ENCODE results near the gene SULT2B1.
"Not testable (repeated sequence)": the region's sequence is repeated elsewhere in the genome, so short reads cannot be mapped to it uniquely, and the experiment has no call there.

The SULT2B1 gene

GRCh38 chr19:48628486-48629296, 76.7 kb downstream of the SULT2B1 start:
- no peak for DNase-seq (ENCODE audit: insufficient read length)
- no peak for FAIRE-seq
- TF ChIP-seq POLR2AphosphoS5 (IDR thresholded peaks at IDR 0.05; ENCODE audit: low read depth, low read length) (no peak), TAF1 (IDR thresholded peaks at IDR 0.05; ENCODE audit: borderline replicate concordance, low read depth, low read length) (no peak), POLR2A (IDR thresholded peaks at IDR 0.05; ENCODE audit: low read depth, low read length) (no peak)

GRCh38 chr19:48629297-48629598, 77.3 kb downstream of the SULT2B1 start:
- no peak for DNase-seq (ENCODE audit: insufficient read length)
- TF ChIP-seq TAF1 (IDR thresholded peaks at IDR 0.05; ENCODE audit: borderline replicate concordance, low read depth, low read length) (no peak), POLR2AphosphoS5 (IDR thresholded peaks at IDR 0.05; ENCODE audit: low read depth, low read length) (no peak), POLR2A (IDR thresholded peaks at IDR 0.05; ENCODE audit: low read depth, low read length) (no peak)
- FAIRE-seq: no peak

- TF ChIP-seq POLR2AphosphoS5 (IDR thresholded peaks at IDR 0.05; ENCODE audit: low read depth, low read length) (no peak), TAF1 (IDR thresholded peaks at IDR 0.05; ENCODE audit: borderline replicate concordance, low read depth, low read length) (no peak), POLR2A (IDR thresholded peaks at IDR 0.05; ENCODE audit: low read depth, low read length) (no peak; the same call in 1 of the 2 replicates)
- DNase-seq (ENCODE audit: insufficient read length): no peak
- FAIRE-seq: peak; percentile 5
These were observed 77.8 kb downstream of the SULT2B1 start for GRCh38 chr19:48629599-48630295.

GRCh38 chr19:48630296-48631063, 78.5 kb downstream of the SULT2B1 start:
- no peak for TF ChIP-seq POLR2AphosphoS5 (IDR thresholded peaks at IDR 0.05; ENCODE audit: low read depth, low read length)
- TF ChIP-seq POLR2A (IDR thresholded peaks at IDR 0.05; ENCODE audit: low read depth, low read length): no peak; the same call in 1 of the 2 replicates
- no peak for TF ChIP-seq TAF1 (IDR thresholded peaks at IDR 0.05; ENCODE audit: borderline replicate concordance, low read depth, low read length)
- DNase-seq (ENCODE audit: insufficient read length) (no peak), FAIRE-seq (no peak)

- TF ChIP-seq POLR2A (IDR thresholded peaks at IDR 0.05; ENCODE audit: low read depth, low read length) (no peak), POLR2AphosphoS5 (IDR thresholded peaks at IDR 0.05; ENCODE audit: low read depth, low read length) (no peak), TAF1 (IDR thresholded peaks at IDR 0.05; ENCODE audit: borderline replicate concordance, low read depth, low read length) (no peak)
- DNase-seq (ENCODE audit: insufficient read length): no peak
- no peak for FAIRE-seq
These were observed 79.3 kb downstream of the SULT2B1 start for GRCh38 chr19:48631225-48631624.

GRCh38 chr19:48632286-48632685, 80.3 kb downstream of the SULT2B1 start:
- FAIRE-seq; DNase-seq (ENCODE audit: insufficient read length): not testable (repeated sequence)

- FAIRE-seq: no peak
- TF ChIP-seq POLR2AphosphoS5 (IDR thresholded peaks at IDR 0.05; ENCODE audit: low read depth, low read length) (no peak), TAF1 (IDR thresholded peaks at IDR 0.05; ENCODE audit: borderline replicate concordance, low read depth, low read length) (no peak), POLR2A (IDR thresholded peaks at IDR 0.05; ENCODE audit: low read depth, low read length) (no peak)
- DNase-seq (ENCODE audit: insufficient read length): no peak
These were observed 80.7 kb downstream of the SULT2B1 start for GRCh38 chr19:48632692-48633147.

- TF ChIP-seq POLR2A (IDR thresholded peaks at IDR 0.05; ENCODE audit: low read depth, low read length): no peak
- no peak for TF ChIP-seq TAF1 (IDR thresholded peaks at IDR 0.05; ENCODE audit: borderline replicate concordance, low read depth, low read length)
- TF ChIP-seq POLR2AphosphoS5 (IDR thresholded peaks at IDR 0.05; ENCODE audit: low read depth, low read length): no peak
- no peak for FAIRE-seq
- DNase-seq (ENCODE audit: insufficient read length): no peak
These were observed 81.4 kb downstream of the SULT2B1 start for GRCh38 chr19:48633148-48634035.

GRCh38 chr19:48634036-48634342, 82.0 kb downstream of the SULT2B1 start:
- FAIRE-seq (no peak), DNase-seq (ENCODE audit: insufficient read length) (no peak)
- no peak for TF ChIP-seq POLR2AphosphoS5 (IDR thresholded peaks at IDR 0.05; ENCODE audit: low read depth, low read length)

GRCh38 chr19:48634424-48635262, 82.7 kb downstream of the SULT2B1 start:
- FAIRE-seq: peak; percentile 99
- TF ChIP-seq POLR2A (IDR thresholded peaks at IDR 0.05; ENCODE audit: low read depth, low read length): peak; percentile 67; the same call in 1 of the 2 replicates
- 0 out of 2 replicates have a peak, but pooled peaks have one; percentile 20 for TF ChIP-seq TAF1 (IDR thresholded peaks at IDR 0.05; ENCODE audit: borderline replicate concordance, low read depth, low read length)
- peak; percentile 78 for TF ChIP-seq POLR2AphosphoS5 (IDR thresholded peaks at IDR 0.05; ENCODE audit: low read depth, low read length)
- DNase-seq (ENCODE audit: insufficient read length): peak; percentile 83
